ENCODE data around the gene CD109. TPM values are rescaled to one million over a fixed set of nuclear protein-coding genes. Genes with fewer than 3 reads are reported as not detected.

Gene CD109
- total RNA-seq, 1 donor from 2014 or later: 1.5 TPM

DNA sequence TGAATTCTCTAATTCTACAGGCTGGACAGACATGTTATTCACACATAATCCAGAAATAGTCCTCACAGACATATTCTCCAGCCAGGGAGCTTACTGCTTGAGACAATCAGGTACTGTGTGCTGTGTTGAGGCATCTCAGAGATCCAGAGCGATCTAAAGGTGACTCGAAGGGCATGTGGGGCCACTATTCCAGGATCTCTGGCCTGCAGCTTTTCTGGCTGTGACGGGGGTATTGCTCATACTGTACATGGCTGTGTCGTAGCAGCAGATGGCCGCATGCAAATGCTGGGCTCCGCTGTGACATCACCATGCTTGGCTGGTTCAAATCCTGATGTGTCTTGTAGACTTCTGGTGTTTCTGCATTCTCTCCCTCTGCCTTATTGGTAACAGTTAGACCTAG lies 37.8 kb downstream of the CD109 start:
- Mint-ChIP-seq H3K36me3 (no peaks in the 10 kb centered on the region), H3K9me3 (no peaks in the 10 kb centered on the region), H3K27me3 (peaks cover 7% of the 10 kb centered on the region), H3K4me3 (no peak overlapping the region), H3K4me1 (ENCODE audit: unreplicated experiment) (peaks cover 7% of the 10 kb centered on the region), H3K27ac (no peak overlapping the region)
- no peak for TF ChIP-seq CTCF (conservative IDR thresholded peaks at IDR 0.05)
- DNase-seq (ENCODE audit: extremely low spot score, unreplicated experiment): no peak

DNA sequence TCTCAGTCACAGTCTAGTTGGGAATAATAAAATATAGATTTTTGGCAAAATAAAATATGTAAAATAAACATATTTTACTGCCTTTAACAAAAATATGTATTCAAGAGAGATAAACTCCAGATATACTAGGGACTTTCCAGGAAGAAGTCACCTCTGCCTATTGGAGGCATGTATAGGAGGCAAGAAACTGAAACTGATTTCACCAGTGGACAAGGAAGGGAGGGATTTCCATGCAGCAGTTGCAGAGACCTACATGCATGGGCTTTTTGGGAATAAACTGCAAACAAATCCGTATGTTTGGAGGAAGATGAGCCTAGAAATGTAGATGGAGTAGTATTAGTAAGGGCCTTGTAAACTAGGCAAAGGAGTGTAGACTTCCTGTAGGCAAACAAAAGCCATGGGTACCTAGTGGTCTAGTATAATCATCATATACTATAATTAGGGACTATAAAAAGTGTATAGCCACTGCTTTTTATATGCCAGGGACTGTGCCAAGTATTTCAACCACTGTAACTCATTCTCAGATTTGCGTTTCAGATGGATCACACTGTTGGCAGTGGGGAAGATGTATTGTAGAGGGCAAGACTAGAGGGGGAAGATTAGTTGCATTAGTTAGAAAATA lies 38.9 kb downstream of the CD109 start:
- H3K36me3 Mint-ChIP-seq: no peaks in the 10 kb centered on the region
- TF ChIP-seq CTCF (conservative IDR thresholded peaks at IDR 0.05): no peak
- H3K4me3 Mint-ChIP-seq: no peak overlapping the region
- H3K4me1 Mint-ChIP-seq (ENCODE audit: unreplicated experiment): peaks cover 4% of the 10 kb centered on the region
- DNase-seq (ENCODE audit: extremely low spot score, unreplicated experiment): no peak
- no peak overlapping the region for H3K27ac Mint-ChIP-seq
- no peaks in the 10 kb centered on the region for H3K9me3 Mint-ChIP-seq
- peaks cover 10% of the 10 kb centered on the region for H3K27me3 Mint-ChIP-seq

DNA sequence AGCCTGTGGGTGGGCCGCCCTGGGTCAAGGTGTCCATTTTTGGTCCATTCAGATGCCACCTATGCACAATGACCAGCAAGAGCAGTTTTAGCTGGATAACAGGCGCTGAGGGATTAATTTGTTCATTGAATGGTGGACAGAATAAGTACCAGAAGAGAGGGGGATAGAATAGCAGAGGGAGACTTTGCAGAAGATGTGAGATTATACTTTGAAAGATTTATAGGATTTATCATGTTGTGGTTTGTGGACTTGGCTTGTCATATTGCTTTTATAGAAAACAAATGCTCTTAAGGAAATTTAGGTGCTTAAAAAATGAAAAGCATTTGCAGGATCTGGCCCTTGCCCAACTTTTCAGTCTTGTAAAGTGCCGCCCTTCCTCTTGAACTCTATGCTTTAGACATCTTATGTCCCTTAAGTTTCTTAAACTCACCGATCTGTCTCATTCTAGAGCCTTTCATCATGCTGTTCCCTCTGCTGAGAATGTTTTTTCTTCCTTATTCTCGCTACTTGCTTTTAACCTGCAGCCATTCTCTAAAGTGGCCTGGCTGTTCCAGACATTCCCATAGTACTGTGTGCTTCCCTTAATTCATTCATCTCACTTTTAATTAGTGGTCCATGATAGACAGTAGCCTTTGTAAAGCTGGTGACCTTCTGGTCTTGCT lies 42.5 kb downstream of the CD109 start:
- H3K36me3 Mint-ChIP-seq: no peaks in the 10 kb centered on the region
- no peak for TF ChIP-seq CTCF (conservative IDR thresholded peaks at IDR 0.05)
- H3K9me3 Mint-ChIP-seq: no peaks in the 10 kb centered on the region
- DNase-seq (ENCODE audit: extremely low spot score, unreplicated experiment): no peak
- no peak overlapping the region for H3K27ac Mint-ChIP-seq
- H3K27me3 Mint-ChIP-seq: peaks cover 10% of the 10 kb centered on the region
- H3K4me1 Mint-ChIP-seq (ENCODE audit: unreplicated experiment): no peaks in the 10 kb centered on the region
- no peak overlapping the region for H3K4me3 Mint-ChIP-seq

- Mint-ChIP-seq H3K36me3 (no peaks in the 10 kb centered on the region), H3K4me1 (ENCODE audit: unreplicated experiment) (no peaks in the 10 kb centered on the region), H3K27me3 (peaks cover 10% of the 10 kb centered on the region), H3K27ac (no peak overlapping the region), H3K4me3 (no peak overlapping the region), H3K9me3 (no peaks in the 10 kb centered on the region)
- no peak for DNase-seq (ENCODE audit: extremely low spot score, unreplicated experiment)
- peak; percentile 93 for TF ChIP-seq CTCF (conservative IDR thresholded peaks at IDR 0.05)
Observed at GRCh38 chr6:73739096-73739495, 43.1 kb downstream of the CD109 start.

GRCh38 chr6:73742433-73742832 lies 46.4 kb downstream of the CD109 start:
- peaks cover 6% of the 10 kb centered on the region for H3K27me3 Mint-ChIP-seq
- no peaks in the 10 kb centered on the region for H3K36me3 Mint-ChIP-seq
- no peak overlapping the region for H3K27ac Mint-ChIP-seq
- TF ChIP-seq CTCF (conservative IDR thresholded peaks at IDR 0.05): no peak
- no peaks in the 10 kb centered on the region for H3K9me3 Mint-ChIP-seq
- no peak overlapping the region for H3K4me3 Mint-ChIP-seq
- DNase-seq (ENCODE audit: extremely low spot score, unreplicated experiment): no peak
- H3K4me1 Mint-ChIP-seq (ENCODE audit: unreplicated experiment): no peaks in the 10 kb centered on the region

All from type B pancreatic cell (in vitro differentiated cells).